GM12878 (cell line): ENCODE measurements around the gene SHISA9. TPM values are rescaled to one million over a fixed set of nuclear protein-coding genes. Genes with fewer than 3 reads are reported as not detected.
A peak's percentile ranks its signal among the peaks of the same experiment; 100 is the strongest.

Source experiments
- ATAC-seq: fragments of 200-7000 bp; cut with Tn5 transposase; 3 replicates; pipeline ENCODE4 v1.9.1; 2020; ENCODE audit warnings: mild to moderate bottlenecking, moderate library complexity
- BruUV-seq: library from RNA; stranded (reverse); fragments of 400-500 nt; replicated peaks from 2 replicates; lab custom pipeline; 2021; lab: Mats Ljungman, UMichigan
- CTCF ChIA-PET: fragments of 300-600 bp; sonication (Branson Sonifier 250); formaldehyde crosslinking; extraction: SDS; loops from one replicate; lab custom pipeline; 2021; ENCODE audit warnings: inconsistent platforms; lab: Yijun Ruan, JAX
- POLR2A ChIA-PET: fragments of 350-600 bp; formaldehyde crosslinking; extraction: SDS; loops from one replicate; lab custom pipeline; 2021; ENCODE audit warnings: inconsistent platforms; lab: Charles Lee
- RAD21 ChIA-PET: fragments of 300-600 bp; sonication (Branson Sonifier 250); formaldehyde crosslinking; loops from one replicate; lab custom pipeline; 2023; ENCODE audit warnings: antibody characterized with exemption; ENCODE audit not compliant: unreplicated experiment; lab: Charles Lee
- SMC1A ChIA-PET: fragments of 300-600 bp; sonication (Branson Sonifier 250); formaldehyde crosslinking; loops from one replicate; lab custom pipeline; 2023; ENCODE audit not compliant: unreplicated experiment, uncharacterized antibody; lab: Charles Lee
- DNase-seq: peaks from one replicate; pipeline ENCODE4 v3.0.0-alpha.2; 2011; ENCODE audit warnings: low read depth, low spot score
- FAIRE-seq: peaks from 3 replicates; lab custom pipeline; 2011; peaks lifted over from hg19 to GRCh38; lab: Jason Lieb, UNC
- H2AFZ ChIP-seq: 2 replicates; pipeline ENCODE4 v1.6.0; 2011; ENCODE audit warnings: low read depth, low read length, control low read depth; ENCODE audit not compliant: control insufficient read depth
- H3K27ac ChIP-seq: 2 replicates; pipeline ENCODE4 v1.5.1; 2011; ENCODE audit warnings: control low read depth; ENCODE audit not compliant: control insufficient read depth, insufficient read depth
- H3K27me3 ChIP-seq, 2 experiments: replicated peaks in 1 of 2; 2 replicates each; pipeline versions ENCODE4 v1.6.0 to v1.6.1; 2011; ENCODE audit warnings: low read length in 1 of 2; ENCODE audit not compliant: control insufficient read depth in 2 of 2, insufficient read depth in 2 of 2
- H3K36me3 ChIP-seq, 2 experiments: 2 replicates each; pipeline ENCODE4 v1.5.1; 2011; ENCODE audit warnings: low read length in 1 of 2; ENCODE audit not compliant: control insufficient read depth in 2 of 2, insufficient read depth in 2 of 2
- H3K4me1 ChIP-seq: 2 replicates; pipeline ENCODE4 v1.6.1; 2011; ENCODE audit warnings: mild to moderate bottlenecking, low read length, moderate library complexity, mixed read lengths; ENCODE audit not compliant: control insufficient read depth, insufficient read depth
- H3K4me2 ChIP-seq: 2 replicates; pipeline ENCODE4 v1.6.0; 2011; ENCODE audit warnings: control low read depth; ENCODE audit not compliant: control insufficient read depth, insufficient read depth
- H3K4me3 ChIP-seq: fragments of 200-600 bp; sonication (generic); 2 replicates; pipeline ENCODE4 v1.5.1; 2016
- H3K79me2 ChIP-seq: 2 replicates; pipeline ENCODE4 v1.6.0; 2011; ENCODE audit warnings: low read length; ENCODE audit not compliant: control insufficient read depth, insufficient read depth
- H3K9ac ChIP-seq: 2 replicates; pipeline ENCODE4 v1.8.0; 2011; ENCODE audit warnings: low read length, control low read depth, mixed read lengths; ENCODE audit not compliant: control insufficient read depth, insufficient read depth
- H3K9me3 ChIP-seq: replicated peaks from 3 replicates; pipeline ENCODE4 v1.5.1; 2011; ENCODE audit warnings: mild to moderate bottlenecking, low read length; ENCODE audit not compliant: control insufficient read depth, insufficient read depth
- H4K20me1 ChIP-seq: 2 replicates; pipeline ENCODE4 v1.6.0; 2011; ENCODE audit not compliant: control insufficient read depth, insufficient read depth
- CBFB ChIP-seq: IDR thresholded peaks from 2 replicates; pipeline ENCODE4 v1.6.1; 2016; ENCODE audit warnings: antibody characterized with exemption, low read depth
- ESRRA ChIP-seq: IDR thresholded peaks from 2 replicates; pipeline ENCODE4 v1.6.1; 2012; ENCODE audit warnings: mild to moderate bottlenecking, low read length, improper control_type of control experiment
- EZH2 ChIP-seq: IDR thresholded peaks from 2 replicates; pipeline ENCODE4 v1.6.1; 2012; ENCODE audit warnings: low read depth, mild to moderate bottlenecking, control low read depth, inconsistent platforms, low read length, borderline replicate concordance; ENCODE audit not compliant: control insufficient read depth
- HCFC1 ChIP-seq: fragments of 150-350 bp; IDR thresholded peaks from 2 replicates; pipeline ENCODE4 v1.6.1; 2014; ENCODE audit warnings: low read length
- HDAC2 ChIP-seq: fragments of 200-600 bp; sonication (generic); IDR thresholded peaks from 2 replicates; pipeline ENCODE4 v1.6.1; 2017
- HDAC6 ChIP-seq: fragments of 200-600 bp; sonication (generic); IDR thresholded peaks from one replicate; pipeline ENCODE4 v1.8.0; 2017; ENCODE audit warnings: antibody characterized with exemption; ENCODE audit not compliant: unreplicated experiment
- IRF4 ChIP-seq: IDR thresholded peaks from 2 replicates; pipeline ENCODE4 v1.6.1; 2011; ENCODE audit warnings: low read depth, low read length
- MTA3 ChIP-seq: IDR thresholded peaks from 2 replicates; pipeline ENCODE4 v1.6.1; 2012; ENCODE audit warnings: low read length, inconsistent platforms, borderline replicate concordance
- NBN ChIP-seq: fragments of 450-650 bp; IDR thresholded peaks from 2 replicates; pipeline ENCODE4 v1.6.1; 2016
- NFIC ChIP-seq: IDR thresholded peaks from 2 replicates; pipeline ENCODE4 v1.6.1; 2012; ENCODE audit warnings: low read depth, mild to moderate bottlenecking, inconsistent platforms, low read length, moderate library complexity
- RAD51 ChIP-seq: fragments of 450-650 bp; IDR thresholded peaks from 2 replicates; pipeline ENCODE4 v1.6.1; 2016; ENCODE audit warnings: moderate library complexity, mild to moderate bottlenecking, inconsistent platforms
- RUNX3 ChIP-seq: IDR thresholded peaks from 2 replicates; pipeline ENCODE4 v1.6.1; 2012; ENCODE audit warnings: low read length, inconsistent platforms
- SMC3 ChIP-seq: IDR thresholded peaks from 2 replicates; pipeline ENCODE4 v1.6.1; 2011; ENCODE audit warnings: low read length, improper control_type of control experiment, borderline replicate concordance
- TCF7 ChIP-seq: IDR thresholded peaks from 2 replicates; pipeline ENCODE4 v1.6.1; 2014; ENCODE audit warnings: antibody characterized with exemption, borderline replicate concordance
- ZBTB11 ChIP-seq: fragments of 450-650 bp; formaldehyde crosslinking; IDR thresholded peaks from 2 replicates; pipeline ENCODE4 v1.5.0; 2022; ENCODE audit warnings: mild to moderate bottlenecking, missing genetic modification characterization
- ZNF24 ChIP-seq: fragments of 450-650 bp; IDR thresholded peaks from 2 replicates; pipeline ENCODE4 v1.6.1; 2017; ENCODE audit warnings: antibody characterized with exemption, mild to moderate bottlenecking
- WGBS: methylation state at CpG from one replicate; pipeline ENCODE4 v1.1.6; 2016; ENCODE audit warnings: low lambda C conversion rate; ENCODE audit not compliant: insufficient replicate concordance, insufficient coverage; ENCODE audit errors: missing lambda C conversion rate; 5-methylcytosine and 5-hydroxymethylcytosine counted together
- in situ Hi-C: fragments of 300-500 bp; cut with MboI; formaldehyde crosslinking; loops from 9 replicates; pipeline ENCODE4 v1.14.3; 2018; ENCODE audit warnings: mixed read lengths
- intact Hi-C: fragments of 100-400 bp; cut with micrococcal nuclease; formaldehyde crosslinking; loops from one replicate; pipeline ENCODE4 v1.14.2; 2022; ENCODE audit not compliant: unreplicated experiment
- polyA plus RNA-seq, 11 experiments: library from polyadenylated mRNA; depleted of rRNA in 4 of 11; unstranded in 6 of 11; stranded (reverse) in 5 of 11; fragments of >200 nt; fragmentation: Nextera tagmentation in 4 of 11; fragmentation: Illumina TruSeq in 1 of 11; extraction: Ambion mirVana in 4 of 11; extraction: Trizol in 1 of 11; gene quantifications; 1 replicate in 1 of 11; 2 replicates in 10 of 11; pipeline versions ENCODE4 v1.2.1 to v1.2.3, GENCODE V29; 2011 to 2016; ENCODE audit warnings: inconsistent platforms in 2 of 11, missing spikeins in 2 of 11, low read depth in 1 of 11
- total RNA-seq, 4 experiments: library from RNA; depleted of rRNA in 3 of 4; stranded (reverse); fragments of >200 nt in 3 of 4; fragmentation: Illumina TruSeq in 1 of 4; extraction: Trizol in 1 of 4; gene quantifications; 2 replicates each; pipeline versions ENCODE4 v1.2.1 to v1.2.3, GENCODE V29; 2013 to 2021
- TF ChIP-seq, protein P1 (sequence below): IDR thresholded peaks from 2 replicates; pipeline ENCODE4 v1.6.1; 2012; ENCODE audit warnings: low read depth, low read length, improper control_type of control experiment
- TF ChIP-seq, protein P2 (sequence below): fragments of 450-650 bp; IDR thresholded peaks from 2 replicates; pipeline ENCODE4 v1.6.1; 2016; ENCODE audit warnings: mild to moderate bottlenecking

The SHISA9 gene
- total and polyA plus RNA-seq, 10 of the 15 experiments (the other 5 are each of a cell fraction or from before 2014, with no cell fraction given) = 0.03 to 25.5 (median 0.07) TPM

- FAIRE-seq = peak; percentile 75
- SMC1A ChIA-PET = interaction anchor here (0.8 to 2.4 kb wide), 13 partner anchors 12 to 977 kb away, joined by 3 to 16 read pairs (median 3); no protein-coding TSS in a partner anchor
- no TSS peak for BruUV-seq
- TF ChIP-seq CBFB (no peak), MTA3 (no peak), RAD51 (no peak), IRF4 (no peak), ESRRA (no peak), SMC3 (peak; percentile 82), HDAC6 (no peak), NFIC (no peak), ZNF24 (no peak), TCF7 (no peak), ZBTB11 (CRISPR knock-in tag) (no peak), HCFC1 (no peak), EZH2 (no peak), HDAC2 (no peak), NBN (no peak), RUNX3 (no peak)
- TF ChIP-seq, protein P1, sequence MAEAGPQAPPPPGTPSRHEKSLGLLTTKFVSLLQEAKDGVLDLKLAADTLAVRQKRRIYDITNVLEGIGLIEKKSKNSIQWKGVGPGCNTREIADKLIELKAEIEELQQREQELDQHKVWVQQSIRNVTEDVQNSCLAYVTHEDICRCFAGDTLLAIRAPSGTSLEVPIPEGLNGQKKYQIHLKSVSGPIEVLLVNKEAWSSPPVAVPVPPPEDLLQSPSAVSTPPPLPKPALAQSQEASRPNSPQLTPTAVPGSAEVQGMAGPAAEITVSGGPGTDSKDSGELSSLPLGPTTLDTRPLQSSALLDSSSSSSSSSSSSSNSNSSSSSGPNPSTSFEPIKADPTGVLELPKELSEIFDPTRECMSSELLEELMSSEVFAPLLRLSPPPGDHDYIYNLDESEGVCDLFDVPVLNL = no peak
- TF ChIP-seq, protein P2, sequence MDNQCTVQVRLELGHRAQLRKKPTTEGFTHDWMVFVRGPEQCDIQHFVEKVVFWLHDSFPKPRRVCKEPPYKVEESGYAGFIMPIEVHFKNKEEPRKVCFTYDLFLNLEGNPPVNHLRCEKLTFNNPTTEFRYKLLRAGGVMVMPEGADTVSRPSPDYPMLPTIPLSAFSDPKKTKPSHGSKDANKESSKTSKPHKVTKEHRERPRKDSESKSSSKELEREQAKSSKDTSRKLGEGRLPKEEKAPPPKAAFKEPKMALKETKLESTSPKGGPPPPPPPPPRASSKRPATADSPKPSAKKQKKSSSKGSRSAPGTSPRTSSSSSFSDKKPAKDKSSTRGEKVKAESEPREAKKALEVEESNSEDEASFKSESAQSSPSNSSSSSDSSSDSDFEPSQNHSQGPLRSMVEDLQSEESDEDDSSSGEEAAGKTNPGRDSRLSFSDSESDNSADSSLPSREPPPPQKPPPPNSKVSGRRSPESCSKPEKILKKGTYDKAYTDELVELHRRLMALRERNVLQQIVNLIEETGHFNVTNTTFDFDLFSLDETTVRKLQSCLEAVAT = no peak
These were observed 4.8 kb upstream of the SHISA9 start for GRCh38 chr16:12896562-12896961.

More at GRCh38 chr16:12896562-12896961, 4.8 kb upstream of the SHISA9 start:
- Histone ChIP-seq H3K27ac (no peak overlapping the region), H3K9ac (no peak overlapping the region), H3K79me2 (no peaks in the 10 kb centered on the region), H3K4me2 (no peak overlapping the region), H3K36me3 (no peaks in the 10 kb centered on the region), H3K27me3 (peaks cover 0 to 9% of the 10 kb centered on the region in 2 experiments; a peak in 3 of 4 replicates), H3K4me1 (no peaks in the 10 kb centered on the region), H4K20me1 (no peaks in the 10 kb centered on the region), H3K4me3 (no peak overlapping the region), H2AFZ (no peak overlapping the region), H3K9me3 (no peaks in the 10 kb centered on the region)
- 29% methylated on average over 4 of the region's 4 CpGs for WGBS
- ChIA-PET CTCF (interaction anchor here (0.9 to 3.9 kb wide), 11 partner anchors 10 to 871 kb away, joined by 3 to 24 read pairs (median 4); no protein-coding TSS in a partner anchor), POLR2A (interaction anchor here (0.6 kb wide), 1 partner anchor 439 kb away, joined by 3 read pairs; no protein-coding TSS in a partner anchor), RAD21 (interaction anchor here (1.0 to 7.4 kb wide), 6 partner anchors 11 to 1023 kb away, joined by 3 to 42 read pairs (median 6); partner anchors contain the start of gene ERCC4)
- intact Hi-C loops (loop anchor here (5.0 to 10.0 kb wide), 4 partner anchors 322 to 976 kb away; no protein-coding TSS in a partner anchor), in situ Hi-C loops (no loop called here)
- DNase-seq (no peak), ATAC-seq (peak; percentile 89)
